Uterus (tissue), 4 donors: ENCODE data around the gene ELP4. TPM values are rescaled to one million over a fixed set of nuclear protein-coding genes. Genes with fewer than 3 reads are reported as not detected.

Source experiments
- DNase-seq, 2 donors: peaks; one replicate each; pipeline ENCODE4 v3.0.0-alpha.2; 2019 to 2020
- H3K27ac ChIP-seq, 2 donors: fragments of 200-600 bp; sonication (generic); 1 replicate in 1 of 2; 2 replicates in 1 of 2; pipeline ENCODE4 v1.5.1; 2016 to 2018
- H3K27me3 ChIP-seq, 2 donors: fragments of 200-600 bp; sonication (generic); one replicate each; pipeline ENCODE4 v1.5.1; 2018 to 2019; ENCODE audit warnings: control low read depth in 1 of 2
- H3K36me3 ChIP-seq, 2 donors: fragments of 200-600 bp; sonication (generic); one replicate each; pipeline ENCODE4 v1.5.1; 2019; ENCODE audit warnings: control low read depth in 1 of 2
- H3K4me1 ChIP-seq, 2 donors: fragments of 200-600 bp; sonication (generic); one replicate each; pipeline ENCODE4 v1.5.1; 2018 to 2019; ENCODE audit warnings: control low read depth in 1 of 2
- H3K4me3 ChIP-seq, 2 donors: fragments of 200-600 bp; sonication (generic); 1 replicate in 1 of 2; 2 replicates in 1 of 2; pipeline ENCODE4 v1.5.1; 2018 to 2019; ENCODE audit warnings: mild to moderate bottlenecking in 1 of 2
- H3K9me3 ChIP-seq, 2 donors: fragments of 200-600 bp; sonication (generic); one replicate each; pipeline ENCODE4 v1.5.1; 2019; ENCODE audit warnings: control low read depth in 1 of 2
- POLR2A ChIP-seq, 2 donors: fragments of 450-650 bp; IDR thresholded peaks; one replicate each; pipeline ENCODE4 v1.6.1; 2016; ENCODE audit warnings: antibody characterized with exemption in 2 of 2, mild to moderate bottlenecking in 1 of 2, moderate library complexity in 1 of 2
- intact Hi-C: fragments of 100-400 bp; cut with DNase I; formaldehyde crosslinking; loops from one replicate; pipeline ENCODE4 v1.15.1; 2023; ENCODE audit warnings: low total_unique reads
- total RNA-seq, 4 donors: library from RNA; depleted of rRNA in 3 of 4; stranded (reverse); fragments of >200 nt in 3 of 4; gene quantifications; one replicate each; pipeline versions ENCODE4 v1.1.0 to v1.2.4, GENCODE V29; 2014 to 2023
- TF ChIP-seq, protein P1 (sequence below), 4 experiments: fragments of 200-600 bp in 2 of 4; fragments of 450-650 bp in 2 of 4; sonication (generic) in 2 of 4; IDR thresholded peaks; one replicate each; pipeline ENCODE4 v1.5.1; 2016 to 2019; ENCODE audit warnings: antibody characterized with exemption in 4 of 4, mild to moderate bottlenecking in 2 of 4, moderate library complexity in 1 of 4
- donor health status: DM: yes; HTN: yes; CAD: no.

Gene ELP4
- total RNA-seq, 4 donors from 2014 or later, result 18.4 to 51.2 (median 21.2) TPM

DNA sequence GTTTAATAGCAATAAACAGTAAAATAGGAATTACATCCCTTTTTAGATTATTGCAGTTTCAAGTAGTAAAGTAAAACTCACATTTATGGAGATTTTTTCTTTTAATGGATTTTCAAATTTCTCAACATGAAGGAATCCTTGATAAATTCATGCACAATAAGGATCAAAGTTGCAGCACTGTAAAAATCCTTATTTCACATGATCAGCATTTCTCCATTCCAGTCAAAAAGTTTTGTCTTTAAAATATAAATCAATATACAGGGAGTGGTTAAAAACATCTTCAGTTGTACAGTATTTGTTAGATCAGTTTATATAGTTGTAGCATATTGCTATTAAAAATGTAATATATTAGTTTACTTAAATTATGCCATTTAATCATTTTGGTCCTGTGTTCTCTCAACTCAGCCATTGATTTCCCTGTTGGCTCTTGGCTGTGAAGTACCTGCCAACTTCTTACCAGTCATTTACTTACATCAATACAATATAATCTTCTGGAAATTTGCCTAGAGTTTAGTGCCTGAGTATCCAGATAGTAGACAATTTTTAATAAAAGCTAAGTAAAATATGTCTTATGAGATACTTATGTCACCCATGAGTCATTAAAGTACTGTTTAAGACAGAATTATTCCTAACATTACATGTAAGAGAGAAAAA is 12.1 kb downstream of the ELP4 start:
- DNase-seq, result no peak
- intact Hi-C loops, result no loop called here
- Histone ChIP-seq H3K27me3 (no peaks in the 10 kb centered on the region), H3K4me1 (no peaks in the 10 kb centered on the region), H3K27ac (no peak overlapping the region), H3K36me3 (no peaks in the 10 kb centered on the region), H3K4me3 (no peak overlapping the region), H3K9me3 (no peaks in the 10 kb centered on the region)
- TF ChIP-seq, protein P1, sequence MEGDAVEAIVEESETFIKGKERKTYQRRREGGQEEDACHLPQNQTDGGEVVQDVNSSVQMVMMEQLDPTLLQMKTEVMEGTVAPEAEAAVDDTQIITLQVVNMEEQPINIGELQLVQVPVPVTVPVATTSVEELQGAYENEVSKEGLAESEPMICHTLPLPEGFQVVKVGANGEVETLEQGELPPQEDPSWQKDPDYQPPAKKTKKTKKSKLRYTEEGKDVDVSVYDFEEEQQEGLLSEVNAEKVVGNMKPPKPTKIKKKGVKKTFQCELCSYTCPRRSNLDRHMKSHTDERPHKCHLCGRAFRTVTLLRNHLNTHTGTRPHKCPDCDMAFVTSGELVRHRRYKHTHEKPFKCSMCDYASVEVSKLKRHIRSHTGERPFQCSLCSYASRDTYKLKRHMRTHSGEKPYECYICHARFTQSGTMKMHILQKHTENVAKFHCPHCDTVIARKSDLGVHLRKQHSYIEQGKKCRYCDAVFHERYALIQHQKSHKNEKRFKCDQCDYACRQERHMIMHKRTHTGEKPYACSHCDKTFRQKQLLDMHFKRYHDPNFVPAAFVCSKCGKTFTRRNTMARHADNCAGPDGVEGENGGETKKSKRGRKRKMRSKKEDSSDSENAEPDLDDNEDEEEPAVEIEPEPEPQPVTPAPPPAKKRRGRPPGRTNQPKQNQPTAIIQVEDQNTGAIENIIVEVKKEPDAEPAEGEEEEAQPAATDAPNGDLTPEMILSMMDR (IDR thresholded peaks at IDR 0.05), result no peak
- no peak for TF ChIP-seq POLR2A (IDR thresholded peaks at IDR 0.05)

DNA sequence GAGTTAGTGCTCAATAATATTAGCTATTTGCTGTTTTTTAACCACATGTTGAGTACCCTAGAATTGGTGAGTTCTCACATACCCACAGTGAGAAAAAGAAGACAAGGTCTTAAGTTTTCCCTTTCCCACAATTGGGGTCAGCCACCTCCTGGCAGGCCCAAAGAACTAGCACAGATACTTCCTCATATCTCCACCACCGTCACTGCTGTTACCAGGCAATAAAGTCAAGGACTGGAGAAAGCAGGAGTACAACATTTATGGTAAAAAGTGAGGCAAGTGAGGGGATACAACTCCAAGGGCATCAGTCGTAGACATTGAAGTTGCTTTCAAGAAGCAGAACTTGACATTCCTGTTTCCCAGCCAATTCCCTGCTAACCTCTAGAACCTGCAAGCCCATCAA is 19.6 kb downstream of the ELP4 start:
- TF ChIP-seq POLR2A (IDR thresholded peaks at IDR 0.05), result no peak
- TF ChIP-seq, protein P1 (IDR thresholded peaks at IDR 0.05), result no peak
- Histone ChIP-seq H3K4me1 (no peaks in the 10 kb centered on the region), H3K27me3 (no peaks in the 10 kb centered on the region), H3K4me3 (no peak overlapping the region), H3K36me3 (no peaks in the 10 kb centered on the region), H3K27ac (no peak overlapping the region), H3K9me3 (no peaks in the 10 kb centered on the region)
- DNase-seq, result no peak
- intact Hi-C loops, result no loop called here

- H3K27ac ChIP-seq, result no peak overlapping the region
- H3K9me3 ChIP-seq, result no peaks in the 10 kb centered on the region
- no peak for DNase-seq
- TF ChIP-seq, protein P1 (IDR thresholded peaks at IDR 0.05), result no peak
- no peak for TF ChIP-seq POLR2A (IDR thresholded peaks at IDR 0.05)
- H3K36me3 ChIP-seq, result no peaks in the 10 kb centered on the region
- no peaks in the 10 kb centered on the region for H3K27me3 ChIP-seq
- H3K4me1 ChIP-seq, result no peaks in the 10 kb centered on the region
- intact Hi-C loops, result no loop called here
- H3K4me3 ChIP-seq, result no peak overlapping the region
These were observed 20.1 kb downstream of the ELP4 start for GRCh38 chr11:31529701-31530100.

DNA sequence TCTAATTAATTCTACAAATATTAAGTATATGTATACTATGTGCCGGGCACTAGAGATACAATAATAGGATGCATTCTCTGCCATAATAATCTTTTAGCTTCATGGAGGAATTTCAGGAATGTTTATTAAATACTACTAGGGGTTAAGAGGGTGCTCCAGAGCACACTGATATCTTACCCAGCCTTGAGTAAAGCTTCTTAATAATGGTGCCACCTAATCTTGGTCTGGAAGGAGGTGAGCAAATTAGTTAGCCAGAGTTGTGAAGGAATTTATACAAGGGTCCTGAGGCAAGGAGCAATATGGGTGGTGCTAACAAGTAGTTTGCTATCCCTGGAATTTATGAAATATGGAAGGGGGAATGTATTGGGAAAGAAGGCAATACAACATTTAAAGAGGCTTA is 21.7 kb downstream of the ELP4 start:
- intact Hi-C loops, result no loop called here
- DNase-seq, result no peak
- TF ChIP-seq POLR2A (IDR thresholded peaks at IDR 0.05), result no peak
- TF ChIP-seq, protein P1 (IDR thresholded peaks at IDR 0.05), result no peak
- no peak overlapping the region for H3K4me3 ChIP-seq
- H3K9me3 ChIP-seq, result no peaks in the 10 kb centered on the region
- H3K27ac ChIP-seq, result no peak overlapping the region
- H3K27me3 ChIP-seq, result no peaks in the 10 kb centered on the region
- no peaks in the 10 kb centered on the region for H3K4me1 ChIP-seq
- H3K36me3 ChIP-seq, result no peaks in the 10 kb centered on the region

GRCh38 chr11:31535479-31535878 is 25.9 kb downstream of the ELP4 start:
- intact Hi-C loops, result no loop called here
- no peaks in the 10 kb centered on the region for H3K9me3 ChIP-seq
- H3K4me3 ChIP-seq, result no peak overlapping the region
- no peak overlapping the region for H3K27ac ChIP-seq
- DNase-seq, result no peak
- H3K27me3 ChIP-seq, result no peaks in the 10 kb centered on the region
- H3K36me3 ChIP-seq, result no peaks in the 10 kb centered on the region
- no peak for TF ChIP-seq POLR2A (IDR thresholded peaks at IDR 0.05)
- TF ChIP-seq, protein P1 (IDR thresholded peaks at IDR 0.05), result no peak
- H3K4me1 ChIP-seq, result no peaks in the 10 kb centered on the region
